Loucy (cell line): ENCODE data around the gene FHAD1.

Experiments used
- H2AFZ ChIP-seq: fragments of 200-600 bp; sonication (generic); 2 replicates; pipeline ENCODE4 v1.6.0; 2016; ENCODE audit warnings: antibody characterized with exemption, mild to moderate bottlenecking, low read length, moderate library complexity
- H3F3A ChIP-seq: fragments of 200-600 bp; 2 replicates; pipeline ENCODE4 v1.6.0; 2016; ENCODE audit warnings: antibody characterized with exemption, low read depth, mild to moderate bottlenecking
- H3K27me3 ChIP-seq: fragments of 200-600 bp; sonication (generic); 2 replicates; pipeline ENCODE4 v1.6.1; 2014; ENCODE audit warnings: low read length, mild to moderate bottlenecking; ENCODE audit not compliant: insufficient read depth, poor library complexity, severe bottlenecking
- H3K36me3 ChIP-seq: fragments of 200-600 bp; sonication (generic); 2 replicates; pipeline ENCODE4 v1.6.1; 2016; ENCODE audit warnings: low read length; ENCODE audit not compliant: insufficient read depth
- H3K4me1 ChIP-seq: fragments of 200-600 bp; sonication (generic); 2 replicates; pipeline ENCODE4 v1.5.1; 2014; ENCODE audit warnings: low read length, mild to moderate bottlenecking; ENCODE audit not compliant: insufficient read depth, poor library complexity, severe bottlenecking
- H3K4me2 ChIP-seq: fragments of 200-600 bp; sonication (generic); 2 replicates; pipeline ENCODE4 v1.6.0; 2014; ENCODE audit warnings: antibody characterized with exemption, low read length, low read depth, mild to moderate bottlenecking; ENCODE audit not compliant: poor library complexity, severe bottlenecking
- H3K4me3 ChIP-seq: fragments of 200-600 bp; sonication (generic); 2 replicates; pipeline ENCODE4 v1.5.1; 2014; ENCODE audit warnings: low read length, mild to moderate bottlenecking, mixed read lengths; ENCODE audit not compliant: poor library complexity, severe bottlenecking
- H3K79me2 ChIP-seq: fragments of 200-600 bp; sonication (generic); 2 replicates; pipeline ENCODE4 v1.6.1; 2014; ENCODE audit warnings: low read length; ENCODE audit not compliant: insufficient read depth
- H3K9ac ChIP-seq: fragments of 200-600 bp; sonication (generic); 2 replicates; pipeline ENCODE4 v1.6.0; 2014; ENCODE audit warnings: mild to moderate bottlenecking, low read depth, low read length, moderate library complexity; ENCODE audit not compliant: poor library complexity, severe bottlenecking
- H3K9me2 ChIP-seq: fragments of 200-600 bp; sonication (generic); replicated peaks from 2 replicates; pipeline ENCODE4 v1.6.1; 2016; ENCODE audit warnings: low read depth, low read length, mixed read lengths
- H3K9me3 ChIP-seq: fragments of 200-600 bp; sonication (generic); 2 replicates; pipeline ENCODE4 v1.6.1; 2014; ENCODE audit warnings: mild to moderate bottlenecking, antibody characterized with exemption, low read length, low read depth; ENCODE audit not compliant: insufficient read depth
- H4K20me1 ChIP-seq: fragments of 200-600 bp; sonication (generic); 2 replicates; pipeline ENCODE4 v1.6.0; 2014; ENCODE audit warnings: antibody characterized with exemption, low read length, mild to moderate bottlenecking; ENCODE audit not compliant: insufficient read depth, poor library complexity, severe bottlenecking
- EZH2phosphoT487 ChIP-seq: fragments of 200-600 bp; IDR thresholded peaks from 2 replicates; pipeline ENCODE4 v1.6.1; 2018; ENCODE audit warnings: antibody characterized with exemption, mild to moderate bottlenecking, moderate library complexity, borderline replicate concordance
- TF ChIP-seq, protein P1 (sequence below): fragments of 200-600 bp; sonication (generic); conservative IDR thresholded peaks from 2 replicates; pipeline ENCODE4 v1.5.1; 2014; ENCODE audit warnings: mild to moderate bottlenecking, antibody characterized with exemption, low read length

The FHAD1 gene

GRCh38 chr1:15435239-15436077, 188.4 kb downstream of the FHAD1 start:
- Histone ChIP-seq H4K20me1 (no peaks in the 10 kb centered on the region), H3K4me1 (no peaks in the 10 kb centered on the region), H3K27me3 (no peaks in the 10 kb centered on the region), H3K9ac (no peak overlapping the region), H3K4me2 (no peak overlapping the region), H3K4me3 (no peak overlapping the region), H2AFZ (no peak overlapping the region), H3K9me3 (no peaks in the 10 kb centered on the region), H3K9me2 (no peaks in the 10 kb centered on the region), H3K79me2 (no peaks in the 10 kb centered on the region), H3K36me3 (peaks cover 4% of the 10 kb centered on the region; the same call in 1 of the 2 replicates), H3F3A (no peaks in the 10 kb centered on the region)
- TF ChIP-seq, protein P1, sequence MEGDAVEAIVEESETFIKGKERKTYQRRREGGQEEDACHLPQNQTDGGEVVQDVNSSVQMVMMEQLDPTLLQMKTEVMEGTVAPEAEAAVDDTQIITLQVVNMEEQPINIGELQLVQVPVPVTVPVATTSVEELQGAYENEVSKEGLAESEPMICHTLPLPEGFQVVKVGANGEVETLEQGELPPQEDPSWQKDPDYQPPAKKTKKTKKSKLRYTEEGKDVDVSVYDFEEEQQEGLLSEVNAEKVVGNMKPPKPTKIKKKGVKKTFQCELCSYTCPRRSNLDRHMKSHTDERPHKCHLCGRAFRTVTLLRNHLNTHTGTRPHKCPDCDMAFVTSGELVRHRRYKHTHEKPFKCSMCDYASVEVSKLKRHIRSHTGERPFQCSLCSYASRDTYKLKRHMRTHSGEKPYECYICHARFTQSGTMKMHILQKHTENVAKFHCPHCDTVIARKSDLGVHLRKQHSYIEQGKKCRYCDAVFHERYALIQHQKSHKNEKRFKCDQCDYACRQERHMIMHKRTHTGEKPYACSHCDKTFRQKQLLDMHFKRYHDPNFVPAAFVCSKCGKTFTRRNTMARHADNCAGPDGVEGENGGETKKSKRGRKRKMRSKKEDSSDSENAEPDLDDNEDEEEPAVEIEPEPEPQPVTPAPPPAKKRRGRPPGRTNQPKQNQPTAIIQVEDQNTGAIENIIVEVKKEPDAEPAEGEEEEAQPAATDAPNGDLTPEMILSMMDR, result no peak
- TF ChIP-seq EZH2phosphoT487, result no peak

- no peak overlapping the region for H3K4me2 ChIP-seq
- no peaks in the 10 kb centered on the region for H3K9me3 ChIP-seq
- no peaks in the 10 kb centered on the region for H3K79me2 ChIP-seq
- H3F3A ChIP-seq, result no peaks in the 10 kb centered on the region
- H3K27me3 ChIP-seq, result no peaks in the 10 kb centered on the region
- H3K36me3 ChIP-seq, result no peaks in the 10 kb centered on the region
- H3K4me3 ChIP-seq, result no peak overlapping the region
- no peaks in the 10 kb centered on the region for H4K20me1 ChIP-seq
- no peak overlapping the region for H3K9ac ChIP-seq
- TF ChIP-seq EZH2phosphoT487, result no peak
- TF ChIP-seq, protein P1, result no peak
- H2AFZ ChIP-seq, result no peak overlapping the region
- no peaks in the 10 kb centered on the region for H3K4me1 ChIP-seq
- H3K9me2 ChIP-seq, result no peaks in the 10 kb centered on the region
These were observed 189.9 kb downstream of the FHAD1 start for GRCh38 chr1:15436881-15437442.

DNA sequence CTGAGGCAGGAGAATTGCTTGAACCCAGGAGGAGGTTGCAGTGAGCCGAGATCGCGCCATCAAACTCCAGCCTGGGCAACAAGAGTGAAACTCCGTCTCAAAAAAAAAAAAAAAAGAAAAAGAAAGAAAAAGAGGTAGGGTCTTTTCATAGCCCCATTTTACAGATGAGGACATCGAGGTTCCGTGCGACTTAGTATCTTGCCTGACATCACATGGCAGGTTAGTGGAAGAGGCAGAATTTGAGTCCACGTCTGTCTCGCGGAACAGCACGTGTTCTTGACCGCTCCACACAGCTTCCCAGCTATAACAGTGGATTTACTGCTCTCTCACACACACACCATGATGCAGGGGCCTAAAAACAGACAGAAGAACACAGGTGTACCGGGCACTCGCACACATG, 192.3 kb downstream of the FHAD1 start:
- no peaks in the 10 kb centered on the region for H3K9me2 ChIP-seq
- H3K27me3 ChIP-seq, result no peaks in the 10 kb centered on the region
- H3K9me3 ChIP-seq, result no peaks in the 10 kb centered on the region
- no peak overlapping the region for H3K4me3 ChIP-seq
- no peaks in the 10 kb centered on the region for H3F3A ChIP-seq
- no peak overlapping the region for H3K4me2 ChIP-seq
- H3K36me3 ChIP-seq, result no peaks in the 10 kb centered on the region
- no peak overlapping the region for H2AFZ ChIP-seq
- no peaks in the 10 kb centered on the region for H4K20me1 ChIP-seq
- TF ChIP-seq, protein P1, result no peak
- TF ChIP-seq EZH2phosphoT487, result no peak
- no peak overlapping the region for H3K9ac ChIP-seq
- no peaks in the 10 kb centered on the region for H3K4me1 ChIP-seq
- no peaks in the 10 kb centered on the region for H3K79me2 ChIP-seq
